GM12878 (cell line): Measurements from ENCODE around the gene GPR137B. TPM values are rescaled to one million over a fixed set of nuclear protein-coding genes. Genes with fewer than 3 reads are reported as not detected.

Experiments used
- ATAC-seq: fragments of 200-7000 bp; cut with Tn5 transposase; 3 replicates; pipeline ENCODE4 v1.9.1; 2020; ENCODE audit warnings: mild to moderate bottlenecking, moderate library complexity
- BruUV-seq: library from RNA; stranded (reverse); fragments of 400-500 nt; replicated peaks from 2 replicates; lab custom pipeline; 2021; lab: Mats Ljungman, UMichigan
- CTCF ChIA-PET: fragments of 300-600 bp; sonication (Branson Sonifier 250); formaldehyde crosslinking; extraction: SDS; loops from one replicate; lab custom pipeline; 2021; ENCODE audit warnings: inconsistent platforms; lab: Yijun Ruan, JAX
- POLR2A ChIA-PET: fragments of 350-600 bp; formaldehyde crosslinking; extraction: SDS; loops from one replicate; lab custom pipeline; 2021; ENCODE audit warnings: inconsistent platforms; lab: Charles Lee
- RAD21 ChIA-PET: fragments of 300-600 bp; sonication (Branson Sonifier 250); formaldehyde crosslinking; loops from one replicate; lab custom pipeline; 2023; ENCODE audit warnings: antibody characterized with exemption; ENCODE audit not compliant: unreplicated experiment; lab: Charles Lee
- SMC1A ChIA-PET: fragments of 300-600 bp; sonication (Branson Sonifier 250); formaldehyde crosslinking; loops from one replicate; lab custom pipeline; 2023; ENCODE audit not compliant: unreplicated experiment, uncharacterized antibody; lab: Charles Lee
- DNase-seq: peaks from one replicate; pipeline ENCODE4 v3.0.0-alpha.2; 2011; ENCODE audit warnings: low read depth, low spot score
- FAIRE-seq: peaks from 3 replicates; lab custom pipeline; 2011; peaks lifted over from hg19 to GRCh38; lab: Jason Lieb, UNC
- H2AFZ ChIP-seq: 2 replicates; pipeline ENCODE4 v1.6.0; 2011; ENCODE audit warnings: low read depth, low read length, control low read depth; ENCODE audit not compliant: control insufficient read depth
- H3K27ac ChIP-seq: 2 replicates; pipeline ENCODE4 v1.5.1; 2011; ENCODE audit warnings: control low read depth; ENCODE audit not compliant: control insufficient read depth, insufficient read depth
- H3K27me3 ChIP-seq, 2 experiments: replicated peaks in 1 of 2; 2 replicates each; pipeline versions ENCODE4 v1.6.0 to v1.6.1; 2011; ENCODE audit warnings: low read length in 1 of 2; ENCODE audit not compliant: control insufficient read depth in 2 of 2, insufficient read depth in 2 of 2
- H3K36me3 ChIP-seq, 2 experiments: 2 replicates each; pipeline ENCODE4 v1.5.1; 2011; ENCODE audit warnings: low read length in 1 of 2; ENCODE audit not compliant: control insufficient read depth in 2 of 2, insufficient read depth in 2 of 2
- H3K4me1 ChIP-seq: 2 replicates; pipeline ENCODE4 v1.6.1; 2011; ENCODE audit warnings: mild to moderate bottlenecking, low read length, moderate library complexity, mixed read lengths; ENCODE audit not compliant: control insufficient read depth, insufficient read depth
- H3K4me2 ChIP-seq: 2 replicates; pipeline ENCODE4 v1.6.0; 2011; ENCODE audit warnings: control low read depth; ENCODE audit not compliant: control insufficient read depth, insufficient read depth
- H3K4me3 ChIP-seq: fragments of 200-600 bp; sonication (generic); 2 replicates; pipeline ENCODE4 v1.5.1; 2016
- H3K79me2 ChIP-seq: 2 replicates; pipeline ENCODE4 v1.6.0; 2011; ENCODE audit warnings: low read length; ENCODE audit not compliant: control insufficient read depth, insufficient read depth
- H3K9ac ChIP-seq: 2 replicates; pipeline ENCODE4 v1.8.0; 2011; ENCODE audit warnings: low read length, control low read depth, mixed read lengths; ENCODE audit not compliant: control insufficient read depth, insufficient read depth
- H3K9me3 ChIP-seq: replicated peaks from 3 replicates; pipeline ENCODE4 v1.5.1; 2011; ENCODE audit warnings: mild to moderate bottlenecking, low read length; ENCODE audit not compliant: control insufficient read depth, insufficient read depth
- H4K20me1 ChIP-seq: 2 replicates; pipeline ENCODE4 v1.6.0; 2011; ENCODE audit not compliant: control insufficient read depth, insufficient read depth
- CBX3 ChIP-seq: fragments of 200-600 bp; sonication (generic); IDR thresholded peaks from 2 replicates; pipeline ENCODE4 v1.6.1; 2016; ENCODE audit warnings: low read depth, borderline replicate concordance
- KAT2A ChIP-seq: conservative IDR thresholded peaks from 2 replicates; pipeline ENCODE4 v1.6.1; 2011; ENCODE audit warnings: low read depth, low read length; ENCODE audit not compliant: control insufficient read depth
- RAD51 ChIP-seq: fragments of 450-650 bp; IDR thresholded peaks from 2 replicates; pipeline ENCODE4 v1.6.1; 2016; ENCODE audit warnings: moderate library complexity, mild to moderate bottlenecking, inconsistent platforms
- WGBS: methylation state at CpG from one replicate; pipeline ENCODE4 v1.1.6; 2016; ENCODE audit warnings: low lambda C conversion rate; ENCODE audit not compliant: insufficient replicate concordance, insufficient coverage; ENCODE audit errors: missing lambda C conversion rate; 5-methylcytosine and 5-hydroxymethylcytosine counted together
- in situ Hi-C: fragments of 300-500 bp; cut with MboI; formaldehyde crosslinking; loops from 9 replicates; pipeline ENCODE4 v1.14.3; 2018; ENCODE audit warnings: mixed read lengths
- intact Hi-C: fragments of 100-400 bp; cut with micrococcal nuclease; formaldehyde crosslinking; loops from one replicate; pipeline ENCODE4 v1.14.2; 2022; ENCODE audit not compliant: unreplicated experiment
- polyA plus RNA-seq, 11 experiments: library from polyadenylated mRNA; depleted of rRNA in 4 of 11; unstranded in 6 of 11; stranded (reverse) in 5 of 11; fragments of >200 nt; fragmentation: Nextera tagmentation in 4 of 11; fragmentation: Illumina TruSeq in 1 of 11; extraction: Ambion mirVana in 4 of 11; extraction: Trizol in 1 of 11; gene quantifications; 1 replicate in 1 of 11; 2 replicates in 10 of 11; pipeline versions ENCODE4 v1.2.1 to v1.2.3, GENCODE V29; 2011 to 2016; ENCODE audit warnings: inconsistent platforms in 2 of 11, missing spikeins in 2 of 11, low read depth in 1 of 11
- total RNA-seq, 4 experiments: library from RNA; depleted of rRNA in 3 of 4; stranded (reverse); fragments of >200 nt in 3 of 4; fragmentation: Illumina TruSeq in 1 of 4; extraction: Trizol in 1 of 4; gene quantifications; 2 replicates each; pipeline versions ENCODE4 v1.2.1 to v1.2.3, GENCODE V29; 2013 to 2021
- TF ChIP-seq, protein P1 (sequence below): fragments of 450-650 bp; formaldehyde crosslinking; IDR thresholded peaks from 2 replicates; pipeline ENCODE4 v1.5.0; 2022; ENCODE audit warnings: mild to moderate bottlenecking, missing genetic modification characterization
- TF ChIP-seq, protein P2 (sequence below): fragments of 450-650 bp; IDR thresholded peaks from 2 replicates; pipeline ENCODE4 v1.6.1; 2017; ENCODE audit warnings: mild to moderate bottlenecking

GPR137B gene
- total and polyA plus RNA-seq, 10 of the 15 experiments (the other 5 are each of a cell fraction or from before 2014, with no cell fraction given), result 5.4 to 20.8 (median 12.5) TPM

DNA sequence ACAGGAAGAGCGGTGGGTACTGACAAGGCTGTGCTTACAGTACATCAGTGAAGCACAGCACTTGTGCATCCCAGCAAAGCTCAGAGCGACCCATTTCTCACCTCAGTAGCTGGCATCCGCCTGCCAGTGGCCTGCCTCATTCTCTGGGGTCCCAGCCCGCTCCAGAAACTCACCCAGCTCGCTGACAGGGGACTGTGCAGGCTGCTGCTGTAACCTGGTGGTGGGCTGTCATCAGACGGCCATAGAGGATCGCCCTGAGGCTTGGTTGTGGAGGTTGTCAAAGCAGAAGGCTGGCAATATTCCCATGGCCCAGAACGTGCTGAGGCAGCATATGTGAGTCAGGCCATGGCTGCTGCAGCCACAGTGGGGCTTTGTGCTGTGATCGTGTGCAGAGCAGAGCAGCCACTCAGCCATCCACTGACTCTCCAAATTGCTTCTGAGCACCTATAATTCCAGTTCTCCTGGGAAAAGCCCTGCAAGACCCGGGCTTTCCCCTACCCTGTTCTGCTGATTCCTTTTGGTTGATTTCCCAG is 13.6 kb upstream of the GPR137B start:
- Histone ChIP-seq H3K27ac (no peak overlapping the region), H3K79me2 (no peaks in the 10 kb centered on the region), H3K27me3 (no peaks in the 10 kb centered on the region), H2AFZ (no peak overlapping the region), H3K4me2 (no peak overlapping the region), H3K4me3 (no peak overlapping the region), H3K9ac (no peak overlapping the region), H3K9me3 (no peaks in the 10 kb centered on the region; the same call in 2 of the 3 replicates), H3K36me3 (no peaks in the 10 kb centered on the region), H3K4me1 (peaks cover 9% of the 10 kb centered on the region), H4K20me1 (no peaks in the 10 kb centered on the region)
- DNase-seq (no peak), FAIRE-seq (no peak), ATAC-seq (no peak)
- POLR2A ChIA-PET, result interaction anchor here (0.6 to 1.1 kb wide), 2 partner anchors 9 to 39 kb away, joined by 3 to 4 read pairs; no protein-coding TSS in a partner anchor
- WGBS, result 55% methylated on average over 10 of the region's 10 CpGs
- in situ Hi-C loops, result no loop called here
- intact Hi-C loops, result no loop called here
- CTCF ChIA-PET, result interaction anchor here (1.3 kb wide), 1 partner anchor 16 kb away, joined by 4 read pairs; no protein-coding TSS in a partner anchor
- RAD21 ChIA-PET, result interaction anchor here (1.8 kb wide), 1 partner anchor 12 kb away, joined by 5 read pairs; no protein-coding TSS in a partner anchor
- SMC1A ChIA-PET, result interaction anchor here (1.1 kb wide), 1 partner anchor 9 kb away, joined by 4 read pairs; no protein-coding TSS in a partner anchor
- no TSS peak for BruUV-seq
- TF ChIP-seq, protein P1, sequence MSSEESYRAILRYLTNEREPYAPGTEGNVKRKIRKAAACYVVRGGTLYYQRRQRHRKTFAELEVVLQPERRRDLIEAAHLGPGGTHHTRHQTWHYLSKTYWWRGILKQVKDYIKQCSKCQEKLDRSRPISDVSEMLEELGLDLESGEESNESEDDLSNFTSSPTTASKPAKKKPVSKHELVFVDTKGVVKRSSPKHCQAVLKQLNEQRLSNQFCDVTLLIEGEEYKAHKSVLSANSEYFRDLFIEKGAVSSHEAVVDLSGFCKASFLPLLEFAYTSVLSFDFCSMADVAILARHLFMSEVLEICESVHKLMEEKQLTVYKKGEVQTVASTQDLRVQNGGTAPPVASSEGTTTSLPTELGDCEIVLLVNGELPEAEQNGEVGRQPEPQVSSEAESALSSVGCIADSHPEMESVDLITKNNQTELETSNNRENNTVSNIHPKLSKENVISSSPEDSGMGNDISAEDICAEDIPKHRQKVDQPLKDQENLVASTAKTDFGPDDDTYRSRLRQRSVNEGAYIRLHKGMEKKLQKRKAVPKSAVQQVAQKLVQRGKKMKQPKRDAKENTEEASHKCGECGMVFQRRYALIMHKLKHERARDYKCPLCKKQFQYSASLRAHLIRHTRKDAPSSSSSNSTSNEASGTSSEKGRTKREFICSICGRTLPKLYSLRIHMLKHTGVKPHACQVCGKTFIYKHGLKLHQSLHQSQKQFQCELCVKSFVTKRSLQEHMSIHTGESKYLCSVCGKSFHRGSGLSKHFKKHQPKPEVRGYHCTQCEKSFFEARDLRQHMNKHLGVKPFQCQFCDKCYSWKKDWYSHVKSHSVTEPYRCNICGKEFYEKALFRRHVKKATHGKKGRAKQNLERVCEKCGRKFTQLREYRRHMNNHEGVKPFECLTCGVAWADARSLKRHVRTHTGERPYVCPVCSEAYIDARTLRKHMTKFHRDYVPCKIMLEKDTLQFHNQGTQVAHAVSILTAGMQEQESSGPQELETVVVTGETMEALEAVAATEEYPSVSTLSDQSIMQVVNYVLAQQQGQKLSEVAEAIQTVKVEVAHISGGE (CRISPR knock-in tag), result no peak
- TF ChIP-seq, protein P2, sequence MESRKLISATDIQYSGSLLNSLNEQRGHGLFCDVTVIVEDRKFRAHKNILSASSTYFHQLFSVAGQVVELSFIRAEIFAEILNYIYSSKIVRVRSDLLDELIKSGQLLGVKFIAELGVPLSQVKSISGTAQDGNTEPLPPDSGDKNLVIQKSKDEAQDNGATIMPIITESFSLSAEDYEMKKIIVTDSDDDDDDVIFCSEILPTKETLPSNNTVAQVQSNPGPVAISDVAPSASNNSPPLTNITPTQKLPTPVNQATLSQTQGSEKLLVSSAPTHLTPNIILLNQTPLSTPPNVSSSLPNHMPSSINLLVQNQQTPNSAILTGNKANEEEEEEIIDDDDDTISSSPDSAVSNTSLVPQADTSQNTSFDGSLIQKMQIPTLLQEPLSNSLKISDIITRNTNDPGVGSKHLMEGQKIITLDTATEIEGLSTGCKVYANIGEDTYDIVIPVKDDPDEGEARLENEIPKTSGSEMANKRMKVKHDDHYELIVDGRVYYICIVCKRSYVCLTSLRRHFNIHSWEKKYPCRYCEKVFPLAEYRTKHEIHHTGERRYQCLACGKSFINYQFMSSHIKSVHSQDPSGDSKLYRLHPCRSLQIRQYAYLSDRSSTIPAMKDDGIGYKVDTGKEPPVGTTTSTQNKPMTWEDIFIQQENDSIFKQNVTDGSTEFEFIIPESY, result no peak
- TF ChIP-seq RAD51, result no peak
- TF ChIP-seq CBX3, result no peak
- no peak for TF ChIP-seq KAT2A
